Measurements from ENCODE around the gene ACTR3.

The ACTR3 gene

GRCh38 chr2:113890253-113891235 is 655 bp downstream of the ACTR3 start:
- CTCF ChIA-PET, result no interaction called here
- no peak for TF ChIP-seq CTCF (IDR thresholded peaks at IDR 0.05; ENCODE audit: insufficient read depth, low read length, missing control alignments)
- POLR2A ChIA-PET, result interaction anchor here (0.6 to 3.6 kb wide), 6 partner anchors 60 to 157 kb away, joined by 3 to 40 read pairs (median 3); partner anchors contain the start of gene SLC35F5
- peak; percentile 45 for DNase-seq (ENCODE audit: low read depth, low spot score)
- peak overlapping the region; percentile 96 for H3K4me3 ChIP-seq (ENCODE audit: low read depth, low read length)

GRCh38 chr2:113891265-113891959 is 1.5 kb downstream of the ACTR3 start:
- ChIA-PET POLR2A (no interaction called here), CTCF (interaction anchor here (0.7 kb wide), 1 partner anchor 135 kb away, joined by 3 read pairs; the partner anchor contains the start of gene SLC35F5)
- no peak for TF ChIP-seq CTCF (IDR thresholded peaks at IDR 0.05; ENCODE audit: insufficient read depth, low read length, missing control alignments)
- peak overlapping the region; percentile 96 for H3K4me3 ChIP-seq (ENCODE audit: low read depth, low read length)
- DNase-seq (ENCODE audit: low read depth, low spot score), result no peak

- TF ChIP-seq CTCF (IDR thresholded peaks at IDR 0.05; ENCODE audit: insufficient read depth, low read length, missing control alignments), result no peak
- ChIA-PET POLR2A (interaction anchor here (1.3 kb wide), 1 partner anchor 136 kb away, joined by 5 read pairs; the partner anchor contains the start of gene SLC35F5), CTCF (interaction anchor here (0.7 kb wide), 1 partner anchor 136 kb away, joined by 3 read pairs; the partner anchor contains the start of gene SLC35F5)
- peak overlapping the region; percentile 96 for H3K4me3 ChIP-seq (ENCODE audit: low read depth, low read length)
- DNase-seq (ENCODE audit: low read depth, low spot score), result no peak
These were observed 2.3 kb downstream of the ACTR3 start for GRCh38 chr2:113892004-113892710.

GRCh38 chr2:113894156-113894743 is 4.4 kb downstream of the ACTR3 start:
- H3K4me3 ChIP-seq (ENCODE audit: low read depth, low read length), result no peak overlapping the region
- ChIA-PET POLR2A (interaction anchor here (1.2 kb wide), 2 partner anchors 75 to 138 kb away, joined by 4 to 6 read pairs; partner anchors contain the start of gene SLC35F5), CTCF (interaction anchor here (0.9 to 1.1 kb wide), 2 partner anchors 8 to 23 kb away, joined by 3 read pairs; no protein-coding TSS in a partner anchor)
- no peak for TF ChIP-seq CTCF (IDR thresholded peaks at IDR 0.05; ENCODE audit: insufficient read depth, low read length, missing control alignments)
- DNase-seq (ENCODE audit: low read depth, low spot score), result peak; percentile 47

- CTCF ChIA-PET, result interaction anchor here (1.2 kb wide), 1 partner anchor 35 kb away, joined by 3 read pairs; no protein-coding TSS in a partner anchor
- TF ChIP-seq CTCF (IDR thresholded peaks at IDR 0.05; ENCODE audit: insufficient read depth, low read length, missing control alignments), result no peak
- H3K4me3 ChIP-seq (ENCODE audit: low read depth, low read length), result no peak overlapping the region
- POLR2A ChIA-PET, result no interaction called here
- no peak for DNase-seq (ENCODE audit: low read depth, low spot score)
These were observed 5.4 kb downstream of the ACTR3 start for GRCh38 chr2:113895301-113895700.
